KOPT-K1 (cell line): ENCODE data around the gene BCL10.
"Not testable (repeated sequence)": the region's sequence is repeated elsewhere in the genome, so short reads cannot be mapped to it uniquely, and the experiment has no call there.

Experiments used
- H3K27ac ChIP-seq: fragments of 200-600 bp; sonication (generic); 2 replicates; pipeline ENCODE4 v1.5.1; 2016; ENCODE audit warnings: antibody characterized with exemption, mild to moderate bottlenecking, low read depth, low read length; ENCODE audit not compliant: poor library complexity, severe bottlenecking
- H3K36me3 ChIP-seq: fragments of 200-600 bp; sonication (generic); 2 replicates; pipeline ENCODE4 v1.5.1; 2017; ENCODE audit warnings: antibody characterized with exemption, mild to moderate bottlenecking, low read length, moderate library complexity; ENCODE audit not compliant: insufficient read depth
- H3K9me3 ChIP-seq: fragments of 200-600 bp; sonication (generic); 2 replicates; pipeline ENCODE4 v1.5.1; 2017; ENCODE audit warnings: antibody characterized with exemption, low read length, mild to moderate bottlenecking; ENCODE audit not compliant: insufficient read depth, poor library complexity, severe bottlenecking

Gene BCL10

GRCh38 chr1:85259912-85260274 lies 16.5 kb downstream of the BCL10 start:
- Histone ChIP-seq H3K9me3 (peaks cover 10% of the 10 kb centered on the region), H3K36me3 (peaks cover 50% of the 10 kb centered on the region), H3K27ac (no peak overlapping the region)

- Histone ChIP-seq H3K36me3 (peaks cover 52% of the 10 kb centered on the region), H3K9me3 (peaks cover 10% of the 10 kb centered on the region), H3K27ac (peak within 1 kb of the TSS; percentile 69)
Measured at GRCh38 chr1:85259118-85259911, 17.1 kb downstream of the BCL10 start, which contains the start of gene C1orf52. Gene C1orf52 (minus strand): TSS chr1:85259662. CDS start chr1:85259633, 29 bp downstream.

GRCh38 chr1:85258536-85259117 lies 17.8 kb downstream of the BCL10 start:
- Histone ChIP-seq H3K9me3 (peaks cover 10% of the 10 kb centered on the region), H3K36me3 (peaks cover 52% of the 10 kb centered on the region), H3K27ac (peak overlapping the region; percentile 69)

- H3K27ac ChIP-seq = not testable (repeated sequence)
- H3K36me3 ChIP-seq = peaks cover 44% of the 10 kb centered on the region
- H3K9me3 ChIP-seq = peaks cover 14% of the 10 kb centered on the region
Measured at GRCh38 chr1:85249042-85249441, 27.4 kb downstream of the BCL10 start.

GRCh38 chr1:85245891-85246290 lies 30.5 kb downstream of the BCL10 start:
- H3K9me3 ChIP-seq = peaks cover 14% of the 10 kb centered on the region
- peaks cover 13% of the 10 kb centered on the region for H3K36me3 ChIP-seq
- no peak overlapping the region for H3K27ac ChIP-seq

DNA sequence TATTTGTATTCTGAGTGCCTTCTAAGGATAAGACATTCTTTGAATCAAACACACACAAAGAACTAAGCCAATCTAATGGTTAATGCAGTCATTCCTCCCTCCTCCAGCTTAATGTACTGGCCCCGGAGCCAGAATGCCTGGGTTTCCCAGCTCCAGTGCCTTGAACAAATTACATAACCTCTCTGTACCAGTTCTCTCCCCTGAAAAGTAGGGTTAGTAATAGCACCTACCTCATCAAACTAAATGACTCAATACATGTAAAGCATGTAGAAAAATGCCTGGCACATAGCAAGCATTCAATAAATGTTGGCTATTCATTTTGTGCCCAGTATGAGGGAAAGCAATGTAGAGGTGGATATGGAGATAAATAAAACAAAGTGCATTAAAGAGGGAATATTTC lies 31.0 kb downstream of the BCL10 start:
- H3K36me3 ChIP-seq = peaks cover 8% of the 10 kb centered on the region
- H3K9me3 ChIP-seq = peaks cover 14% of the 10 kb centered on the region
- H3K27ac ChIP-seq = no peak overlapping the region

GRCh38 chr1:85244271-85245061 lies 32.0 kb downstream of the BCL10 start:
- Histone ChIP-seq H3K9me3 (peaks cover 10% of the 10 kb centered on the region), H3K36me3 (no peaks in the 10 kb centered on the region), H3K27ac (no peak overlapping the region)

DNA sequence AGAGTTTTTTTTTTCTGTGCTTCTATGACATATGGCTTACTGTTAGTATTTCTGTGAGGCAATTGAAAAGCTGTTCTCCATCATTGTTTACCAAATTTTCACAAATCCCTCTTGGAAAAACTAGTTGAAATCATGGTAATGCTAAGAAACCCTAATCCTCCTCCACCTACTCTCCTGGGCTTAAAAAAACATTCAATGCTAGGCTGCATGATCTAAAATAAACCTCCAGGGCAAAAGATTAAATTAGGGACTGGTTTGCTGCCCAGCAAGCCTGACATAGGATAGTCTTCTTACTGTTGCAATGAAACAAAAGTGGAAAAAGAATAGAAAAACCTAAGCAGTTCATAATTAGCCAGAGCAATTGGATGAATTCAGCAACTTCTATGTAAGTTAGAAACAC lies 33.1 kb downstream of the BCL10 start:
- H3K9me3 ChIP-seq = no peaks in the 10 kb centered on the region
- no peak overlapping the region for H3K27ac ChIP-seq
- no peaks in the 10 kb centered on the region for H3K36me3 ChIP-seq

GRCh38 chr1:85240643-85241042 lies 35.8 kb downstream of the BCL10 start:
- no peak overlapping the region for H3K27ac ChIP-seq
- H3K36me3 ChIP-seq = no peaks in the 10 kb centered on the region
- no peaks in the 10 kb centered on the region for H3K9me3 ChIP-seq

- H3K36me3 ChIP-seq = no peaks in the 10 kb centered on the region
- no peak overlapping the region for H3K27ac ChIP-seq
- H3K9me3 ChIP-seq = no peaks in the 10 kb centered on the region
Measured at GRCh38 chr1:85240174-85240601, 36.2 kb downstream of the BCL10 start.

DNA sequence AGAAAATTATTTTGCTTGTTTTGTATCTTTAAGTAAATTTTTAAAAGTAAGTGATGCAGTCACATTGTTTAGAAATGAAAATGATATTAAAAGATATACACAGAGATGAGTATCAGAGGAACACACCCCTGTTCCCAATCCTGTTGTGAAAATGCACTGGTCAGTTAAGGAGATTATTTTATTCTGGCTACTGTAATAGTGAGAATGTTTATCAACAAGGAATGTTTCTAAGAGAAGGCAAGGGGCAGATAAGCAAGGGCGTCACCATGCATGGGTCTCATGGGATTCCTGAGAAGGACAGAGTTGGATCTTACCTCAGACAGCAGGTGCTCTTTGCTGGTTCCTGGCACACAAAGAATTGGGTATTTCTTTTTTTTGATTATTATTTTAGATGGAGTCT lies 38.8 kb downstream of the BCL10 start:
- Histone ChIP-seq H3K27ac (no peak overlapping the region), H3K9me3 (no peaks in the 10 kb centered on the region), H3K36me3 (no peaks in the 10 kb centered on the region)

DNA sequence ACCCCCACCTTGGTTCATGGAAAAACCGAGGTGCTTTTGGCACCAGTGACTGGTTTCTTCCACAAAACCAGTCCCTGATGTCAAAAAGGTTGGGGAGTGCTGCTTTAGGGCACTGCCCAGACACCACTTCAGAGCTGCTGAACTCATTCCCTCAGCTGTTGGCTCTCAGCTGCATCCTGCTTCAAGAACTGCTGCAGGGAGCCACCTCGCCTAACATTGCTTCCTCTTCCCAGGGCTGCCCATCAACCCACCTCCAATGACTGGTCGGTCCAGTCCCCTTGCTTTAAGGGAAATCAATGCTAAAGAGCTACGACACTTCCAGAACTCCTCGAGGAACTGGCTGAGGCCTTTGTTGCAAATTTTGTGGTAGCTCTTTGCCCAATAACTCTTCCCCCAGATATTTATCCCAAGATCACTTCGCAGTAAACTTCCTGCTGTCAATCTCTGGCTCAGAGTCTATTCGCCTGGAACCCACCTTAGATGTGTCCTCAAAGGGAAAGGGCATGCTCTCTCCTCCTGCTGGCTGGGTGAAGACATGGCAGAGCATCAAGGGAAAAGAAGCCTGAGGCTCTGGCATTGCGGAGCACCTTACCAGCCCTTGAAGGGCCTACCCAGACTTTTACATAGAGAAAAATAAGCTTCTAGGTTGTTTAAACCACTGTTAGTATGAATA lies 46.0 kb downstream of the BCL10 start:
- Histone ChIP-seq H3K27ac (no peak overlapping the region), H3K9me3 (no peaks in the 10 kb centered on the region), H3K36me3 (no peaks in the 10 kb centered on the region)

DNA sequence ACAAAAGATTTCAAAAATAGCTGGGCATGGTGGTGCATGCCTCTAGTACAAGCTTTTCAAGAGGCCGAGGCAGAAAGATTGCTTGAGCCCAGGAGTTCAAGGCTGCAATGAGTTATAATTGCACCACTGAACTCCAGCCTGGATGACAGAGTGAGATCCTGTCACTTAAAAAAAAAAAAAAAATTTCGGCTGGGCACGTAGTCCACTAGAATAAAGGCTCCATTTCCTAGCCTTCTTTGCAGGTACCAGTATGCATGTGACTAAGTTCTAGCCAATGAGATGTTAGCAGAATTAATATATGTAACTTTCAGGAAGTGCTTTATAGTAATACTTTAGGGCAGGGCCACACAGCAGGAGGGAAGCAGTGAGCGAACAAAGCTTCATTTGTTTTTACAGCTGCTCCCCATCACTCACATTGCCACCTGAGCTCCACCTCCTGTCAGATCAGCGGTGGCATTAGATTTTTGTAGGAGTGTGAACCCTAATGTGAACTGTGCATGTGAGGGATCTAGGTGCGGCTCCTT lies 46.8 kb downstream of the BCL10 start:
- Histone ChIP-seq H3K36me3 (no peaks in the 10 kb centered on the region), H3K9me3 (no peaks in the 10 kb centered on the region), H3K27ac (no peak overlapping the region)

GRCh38 chr1:85228972-85229371 lies 47.5 kb downstream of the BCL10 start:
- Histone ChIP-seq H3K36me3 (no peaks in the 10 kb centered on the region), H3K27ac (no peak overlapping the region), H3K9me3 (no peaks in the 10 kb centered on the region)
